Prostate gland (tissue), 2 donors: ENCODE measurements around the gene MATCAP1.

Experiments used
- POLR2AphosphoS5 ChIP-seq: sonication (generic); formaldehyde crosslinking; IDR thresholded peaks from one replicate; pipeline ENCODE4 v1.6.1; 2017; ENCODE audit warnings: antibody characterized with exemption
- TF ChIP-seq, protein P1 (sequence below), 4 experiments: fragments of 200-600 bp in 2 of 4; fragments of 450-650 bp in 2 of 4; sonication (generic) in 2 of 4; IDR thresholded peaks; 1 replicate in 3 of 4; 2 replicates in 1 of 4; pipeline ENCODE4 v1.5.1; 2016 to 2019; ENCODE audit warnings: antibody characterized with exemption in 4 of 4, mild to moderate bottlenecking in 2 of 4, moderate library complexity in 2 of 4

DNA sequence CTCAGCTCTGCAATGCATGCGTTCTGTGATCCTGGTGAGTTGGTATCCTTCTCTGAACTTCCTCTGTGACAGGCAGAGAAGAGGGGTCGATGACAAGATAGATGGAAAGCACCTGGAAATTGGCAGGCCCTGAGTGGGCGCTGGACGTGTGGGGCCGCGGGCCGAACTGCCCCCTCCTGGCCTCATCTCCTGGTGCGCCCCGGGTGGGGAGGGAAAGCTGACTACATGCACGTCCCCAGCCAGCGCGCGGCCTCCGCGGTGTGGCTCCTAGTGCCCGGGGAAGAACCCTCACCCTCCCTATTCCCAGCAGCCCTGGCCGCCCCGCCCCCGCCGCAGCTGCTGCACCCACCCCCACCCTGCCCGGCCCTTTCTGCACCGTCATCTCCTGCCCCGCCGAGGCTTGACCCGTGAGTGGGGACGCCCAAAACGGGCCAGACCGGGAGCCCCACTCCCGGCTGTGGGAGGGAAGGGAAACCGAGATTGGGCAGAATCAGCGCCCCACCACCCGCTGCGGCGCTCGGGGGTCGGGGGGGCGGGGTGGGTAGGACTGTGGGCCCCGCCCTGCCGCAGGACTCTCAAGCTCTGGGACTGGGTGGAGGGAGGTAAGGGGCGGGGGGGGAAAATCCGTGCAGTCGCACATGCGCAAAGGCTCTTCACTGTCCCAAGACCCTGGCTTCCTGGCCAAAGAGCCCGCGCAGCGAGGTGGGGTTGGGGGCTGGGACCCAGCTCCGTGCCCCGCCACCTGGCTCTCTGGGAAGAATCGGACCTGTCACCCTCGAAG is 13.4 kb downstream of the MATCAP1 start, which contains the start of gene NOL3:
- TF ChIP-seq POLR2AphosphoS5, result no peak
- TF ChIP-seq, protein P1, sequence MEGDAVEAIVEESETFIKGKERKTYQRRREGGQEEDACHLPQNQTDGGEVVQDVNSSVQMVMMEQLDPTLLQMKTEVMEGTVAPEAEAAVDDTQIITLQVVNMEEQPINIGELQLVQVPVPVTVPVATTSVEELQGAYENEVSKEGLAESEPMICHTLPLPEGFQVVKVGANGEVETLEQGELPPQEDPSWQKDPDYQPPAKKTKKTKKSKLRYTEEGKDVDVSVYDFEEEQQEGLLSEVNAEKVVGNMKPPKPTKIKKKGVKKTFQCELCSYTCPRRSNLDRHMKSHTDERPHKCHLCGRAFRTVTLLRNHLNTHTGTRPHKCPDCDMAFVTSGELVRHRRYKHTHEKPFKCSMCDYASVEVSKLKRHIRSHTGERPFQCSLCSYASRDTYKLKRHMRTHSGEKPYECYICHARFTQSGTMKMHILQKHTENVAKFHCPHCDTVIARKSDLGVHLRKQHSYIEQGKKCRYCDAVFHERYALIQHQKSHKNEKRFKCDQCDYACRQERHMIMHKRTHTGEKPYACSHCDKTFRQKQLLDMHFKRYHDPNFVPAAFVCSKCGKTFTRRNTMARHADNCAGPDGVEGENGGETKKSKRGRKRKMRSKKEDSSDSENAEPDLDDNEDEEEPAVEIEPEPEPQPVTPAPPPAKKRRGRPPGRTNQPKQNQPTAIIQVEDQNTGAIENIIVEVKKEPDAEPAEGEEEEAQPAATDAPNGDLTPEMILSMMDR (IDR thresholded peaks at IDR 0.05), result peak in 2 of 4 experiments; percentile 31 to 33
